Measurements from ENCODE around the gene MTMR12. TPM values are rescaled to one million over a fixed set of nuclear protein-coding genes. Genes with fewer than 3 reads are reported as not detected.

Gene MTMR12
- total and polyA plus RNA-seq, 2 donors (not counting 3 experiments of a cell fraction or from before 2014, with no cell fraction given), result 18.2 to 38.6 TPM

GRCh38 chr5:32270178-32270577, 42.6 kb downstream of the MTMR12 start:
- H3K9me1 ChIP-seq (replicated peaks; ENCODE audit: control insufficient read depth, extremely low read depth, insufficient read depth, low read length), result no peaks in the 10 kb centered on the region
- H2AFZ ChIP-seq (ENCODE audit: low read depth, low read length), result no peak overlapping the region
- no peak overlapping the region for H3K4me2 ChIP-seq (ENCODE audit: insufficient read depth, low read length)
- no peaks in the 10 kb centered on the region for H3K27me3 ChIP-seq (ENCODE audit: control insufficient read depth in 2 of 2, insufficient read depth in 2 of 2, low read length in 2 of 2)
- TF ChIP-seq MYC (IDR thresholded peaks at IDR 0.05; ENCODE audit: low read depth, low read length) (no peak), POLR2AphosphoS5 (IDR thresholded peaks at IDR 0.05; ENCODE audit: insufficient read depth, low read depth, low read length) (no peak), GATA2 (IDR thresholded peaks at IDR 0.05; ENCODE audit: insufficient read depth, insufficient read length, low read depth, low read length) (no peak), FOS (IDR thresholded peaks at IDR 0.05; ENCODE audit: borderline replicate concordance, insufficient read depth, low read length) (no peak), POLR2A (IDR thresholded peaks at IDR 0.05; ENCODE audit: low read depth, low read length) (no peak), EZH2 (IDR thresholded peaks at IDR 0.05; ENCODE audit: borderline replicate concordance, low read depth, low read length, severe bottlenecking) (no peak), JUN (IDR thresholded peaks at IDR 0.05; ENCODE audit: borderline replicate concordance, insufficient read depth, insufficient read length, low read depth) (no peak)
- TF ChIP-seq, protein P1, sequence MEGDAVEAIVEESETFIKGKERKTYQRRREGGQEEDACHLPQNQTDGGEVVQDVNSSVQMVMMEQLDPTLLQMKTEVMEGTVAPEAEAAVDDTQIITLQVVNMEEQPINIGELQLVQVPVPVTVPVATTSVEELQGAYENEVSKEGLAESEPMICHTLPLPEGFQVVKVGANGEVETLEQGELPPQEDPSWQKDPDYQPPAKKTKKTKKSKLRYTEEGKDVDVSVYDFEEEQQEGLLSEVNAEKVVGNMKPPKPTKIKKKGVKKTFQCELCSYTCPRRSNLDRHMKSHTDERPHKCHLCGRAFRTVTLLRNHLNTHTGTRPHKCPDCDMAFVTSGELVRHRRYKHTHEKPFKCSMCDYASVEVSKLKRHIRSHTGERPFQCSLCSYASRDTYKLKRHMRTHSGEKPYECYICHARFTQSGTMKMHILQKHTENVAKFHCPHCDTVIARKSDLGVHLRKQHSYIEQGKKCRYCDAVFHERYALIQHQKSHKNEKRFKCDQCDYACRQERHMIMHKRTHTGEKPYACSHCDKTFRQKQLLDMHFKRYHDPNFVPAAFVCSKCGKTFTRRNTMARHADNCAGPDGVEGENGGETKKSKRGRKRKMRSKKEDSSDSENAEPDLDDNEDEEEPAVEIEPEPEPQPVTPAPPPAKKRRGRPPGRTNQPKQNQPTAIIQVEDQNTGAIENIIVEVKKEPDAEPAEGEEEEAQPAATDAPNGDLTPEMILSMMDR (IDR thresholded peaks at IDR 0.05; ENCODE audit: extremely low read depth in 1 of 2, insufficient read depth in 1 of 2, low read depth in 1 of 2, low read length in 2 of 2), result no peak
- TF ChIP-seq, protein P2, sequence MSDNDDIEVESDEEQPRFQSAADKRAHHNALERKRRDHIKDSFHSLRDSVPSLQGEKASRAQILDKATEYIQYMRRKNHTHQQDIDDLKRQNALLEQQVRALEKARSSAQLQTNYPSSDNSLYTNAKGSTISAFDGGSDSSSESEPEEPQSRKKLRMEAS (IDR thresholded peaks at IDR 0.05; ENCODE audit: insufficient read depth, insufficient read length), result no peak
- peaks cover 8 to 11% of the 10 kb centered on the region in 2 experiments for H3K36me3 ChIP-seq (ENCODE audit: control insufficient read depth in 2 of 2, extremely low read depth in 1 of 2, insufficient read depth in 2 of 2, low read length in 2 of 2)
- BruUV-seq (replicated peaks), result no TSS peak
- no peak overlapping the region for H3K27ac ChIP-seq (ENCODE audit: insufficient read depth, low read depth, low read length)
- dilution Hi-C loops (cut with MboI; ENCODE audit: extremely low pct_ligation_motif_present, low sequenced_read_pairs) (no loop called here), intact Hi-C loops (cut with micrococcal nuclease) (no loop called here)
- H3K4me3 ChIP-seq (replicated peaks in 1 of 3; ENCODE audit: insufficient read depth in 1 of 3, low read depth in 1 of 3, low read length in 3 of 3), result no peak overlapping the region
- no peaks in the 10 kb centered on the region for H3K79me2 ChIP-seq (ENCODE audit: control insufficient read depth, insufficient read depth, low read length)
- H3K4me1 ChIP-seq (ENCODE audit: control insufficient read depth, extremely low read depth, insufficient read depth, low read length), result peaks cover 13% of the 10 kb centered on the region
- DNase-seq (ENCODE audit: low read depth, low spot score), result no peak
- no peak for FAIRE-seq
- POLR2A ChIA-PET, result no interaction called here
- CTCF ChIA-PET, result interaction anchor here (1.0 to 1.4 kb wide), 2 partner anchors 13 to 30 kb away, joined by 3 to 5 read pairs; no protein-coding TSS in a partner anchor
- no peaks in the 10 kb centered on the region for H4K20me1 ChIP-seq (replicated peaks; ENCODE audit: control insufficient read depth, extremely low read depth, insufficient read depth, low read length)
- H3K9ac ChIP-seq (replicated peaks; ENCODE audit: extremely low read depth, insufficient read depth, low read length), result no peak overlapping the region
- H3K9me3 ChIP-seq (replicated peaks; ENCODE audit: control insufficient read depth, insufficient read depth, low read length), result no peaks in the 10 kb centered on the region
